ENCODE results near the gene DSTYK.

GRCh38 chr1:205109269-205109668 is 102.2 kb downstream of the DSTYK start:
- TF ChIP-seq CTCF (IDR thresholded peaks at IDR 0.05; ENCODE audit: extremely low read depth in 1 of 2, insufficient read depth in 1 of 2, low read depth in 1 of 2, low read length in 2 of 2) = no peak
- TF ChIP-seq JUN (IDR thresholded peaks at IDR 0.05; ENCODE audit: borderline replicate concordance, insufficient read depth, insufficient read length, low read depth) = no peak
- no peak for TF ChIP-seq POLR2A (IDR thresholded peaks at IDR 0.05; ENCODE audit: low read depth, low read length)
- TF ChIP-seq EZH2 (IDR thresholded peaks at IDR 0.05; ENCODE audit: borderline replicate concordance, low read depth, low read length, severe bottlenecking) = no peak
- no peak for TF ChIP-seq POLR2AphosphoS5 (IDR thresholded peaks at IDR 0.05; ENCODE audit: insufficient read depth, low read depth, low read length)
